Stimulated activated CD8-positive, alpha-beta memory T cell treated with anti-CD3 and anti-CD28 coated beads, Interleukin-7, amount 100 ng/mL, for 48 hours (primary cell): Measurements from ENCODE around the gene NPHP4.
"Not testable (repeated sequence)": the region's sequence is repeated elsewhere in the genome, so short reads cannot be mapped to it uniquely, and the experiment has no call there.

Experiments used
- DNase-seq, 2 donors: peaks; one replicate each; pipeline ENCODE4 v3.0.0-alpha.2; 2020; ENCODE audit warnings: low read depth in 1 of 2; ENCODE audit errors: extremely low read depth in 1 of 2

Gene NPHP4

DNA sequence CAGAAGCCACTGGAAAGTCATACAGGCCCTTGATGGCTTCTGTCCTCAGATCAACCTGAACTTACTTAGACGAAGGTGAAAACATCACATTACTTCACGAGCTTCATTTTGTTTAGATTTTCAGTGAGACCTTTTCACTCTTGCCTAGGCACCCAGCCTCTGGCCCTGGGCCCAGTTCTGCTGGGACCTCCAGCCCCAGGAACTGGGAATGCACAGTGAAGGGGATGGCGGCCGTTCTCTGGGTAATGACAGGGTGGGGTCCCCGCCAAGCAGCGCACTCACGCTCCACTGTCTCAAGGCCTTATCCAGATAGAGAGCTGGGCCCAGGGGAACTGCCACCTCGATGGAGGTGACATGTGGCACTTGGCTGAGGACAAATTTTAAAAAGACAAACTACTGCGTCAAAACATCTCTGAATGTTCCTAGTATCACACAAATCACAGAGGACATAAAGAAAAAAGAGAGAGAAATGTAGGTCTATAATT is 54.8 kb downstream of the NPHP4 start:
- DNase-seq = no peak

GRCh38 chr1:5936621-5937372 is 55.4 kb downstream of the NPHP4 start:
- no peak for DNase-seq

DNA sequence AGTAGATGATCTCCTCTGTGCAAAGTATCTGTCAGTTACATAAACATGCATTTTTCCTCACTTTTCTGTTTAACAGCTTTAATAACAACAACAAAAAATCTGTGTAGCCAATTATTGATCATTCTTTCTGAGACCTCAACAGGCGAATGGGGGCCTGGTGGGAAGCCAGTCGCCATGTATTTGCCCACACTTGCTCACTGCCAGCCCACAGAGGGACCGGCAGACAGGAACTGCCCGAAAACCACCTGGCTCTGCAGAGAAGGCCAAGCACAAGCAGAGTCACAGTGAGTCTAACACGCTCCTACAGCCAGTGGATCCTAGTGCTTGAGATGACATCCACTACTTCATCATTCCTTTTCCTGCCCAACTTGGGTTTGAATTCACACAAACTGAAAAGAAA is 56.1 kb downstream of the NPHP4 start:
- DNase-seq = no peak

DNA sequence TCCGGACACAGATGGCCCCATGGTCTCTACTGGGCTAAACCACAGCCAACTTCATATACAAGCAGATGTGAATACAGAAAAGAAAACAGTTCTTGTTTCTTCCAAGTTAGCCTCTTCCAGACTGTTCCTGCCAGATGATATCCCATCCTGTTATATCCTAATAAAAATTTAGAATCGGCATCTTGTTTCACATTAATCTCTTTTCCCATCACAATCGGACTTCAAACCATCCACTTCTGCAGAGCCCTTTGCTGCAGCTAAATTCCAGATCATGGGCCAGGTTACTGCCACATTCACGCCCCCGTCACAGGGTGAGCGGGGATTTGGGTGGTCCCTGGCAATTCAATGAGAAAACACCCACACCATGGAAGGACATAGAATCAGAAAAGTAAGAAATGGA is 57.2 kb downstream of the NPHP4 start:
- DNase-seq = no peak

DNA sequence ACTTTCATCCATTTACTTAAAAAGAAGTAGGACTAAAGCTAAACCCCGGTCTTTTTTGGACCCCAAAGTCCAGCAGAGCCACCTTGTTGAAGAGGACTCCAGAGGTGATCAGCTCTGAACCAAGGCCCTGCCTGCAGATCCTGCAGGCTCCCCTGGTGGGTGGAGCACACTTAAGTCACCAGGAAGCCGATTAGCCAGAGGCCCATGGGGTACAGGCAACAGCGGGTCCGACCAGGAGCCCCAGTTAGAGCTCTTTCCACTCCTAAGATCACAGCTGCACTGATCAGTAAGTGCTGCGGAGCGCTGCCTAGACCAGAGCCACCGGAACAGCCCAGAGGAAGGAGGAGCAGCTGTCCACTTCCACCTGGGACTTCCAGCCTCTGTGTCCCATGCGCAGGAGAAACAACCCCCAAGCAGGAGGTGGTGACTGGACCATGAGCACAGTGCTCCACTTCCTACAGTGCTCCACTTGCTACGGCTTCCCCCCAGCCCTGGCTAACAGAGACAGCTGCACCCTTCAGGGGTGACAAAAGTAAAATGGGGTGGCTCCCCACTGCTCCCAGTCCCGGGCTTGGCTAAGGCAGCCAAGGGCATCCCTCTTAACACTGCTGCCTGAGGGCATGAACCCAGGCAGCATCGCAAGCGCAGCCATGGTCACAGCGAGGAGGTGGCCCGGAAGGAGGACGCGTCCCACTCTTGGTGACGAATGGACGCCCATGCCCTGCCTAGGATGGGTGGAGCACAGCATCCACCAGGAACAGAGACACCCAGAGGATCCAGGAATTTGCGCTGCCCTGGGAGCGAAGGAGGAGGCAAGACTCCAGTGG is 58.0 kb downstream of the NPHP4 start:
- no peak for DNase-seq

DNA sequence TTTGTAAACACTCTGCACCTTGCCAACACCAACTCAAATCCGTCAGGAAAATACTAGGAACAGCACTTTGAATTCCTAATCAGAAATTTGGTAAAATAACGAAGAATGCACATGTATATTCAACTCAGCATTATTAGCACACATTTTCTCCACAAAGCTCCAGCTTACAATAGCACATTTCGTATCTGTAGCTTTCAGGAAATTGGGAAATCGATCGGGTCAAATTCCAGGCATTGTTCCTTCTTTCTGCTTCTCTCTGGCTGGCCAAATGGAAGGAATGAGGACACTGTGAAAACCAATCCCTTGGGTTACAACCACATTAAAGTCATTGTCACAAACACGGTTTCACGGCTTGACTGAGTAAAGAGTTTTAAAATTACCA is 58.6 kb downstream of the NPHP4 start:
- DNase-seq = no peak

DNA sequence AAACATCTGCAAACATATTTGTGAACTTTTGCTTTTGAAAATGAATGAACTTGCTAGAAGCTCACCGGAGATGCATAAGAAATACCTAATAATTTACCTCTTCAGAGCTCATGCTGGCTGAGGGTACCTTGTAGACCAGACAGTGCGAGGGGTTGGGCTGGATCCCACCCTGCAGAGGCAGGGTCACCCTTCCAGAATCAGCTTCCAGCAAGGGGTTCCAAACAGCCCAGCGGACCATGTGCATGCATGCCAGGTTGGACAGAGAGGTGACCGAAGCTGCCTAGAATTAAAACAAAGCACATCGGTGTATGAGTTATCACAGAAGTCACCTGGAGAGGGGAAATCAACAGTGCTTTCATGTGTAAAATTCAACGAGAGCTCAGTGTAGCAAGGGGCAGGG is 59.2 kb downstream of the NPHP4 start:
- DNase-seq = no peak

DNA sequence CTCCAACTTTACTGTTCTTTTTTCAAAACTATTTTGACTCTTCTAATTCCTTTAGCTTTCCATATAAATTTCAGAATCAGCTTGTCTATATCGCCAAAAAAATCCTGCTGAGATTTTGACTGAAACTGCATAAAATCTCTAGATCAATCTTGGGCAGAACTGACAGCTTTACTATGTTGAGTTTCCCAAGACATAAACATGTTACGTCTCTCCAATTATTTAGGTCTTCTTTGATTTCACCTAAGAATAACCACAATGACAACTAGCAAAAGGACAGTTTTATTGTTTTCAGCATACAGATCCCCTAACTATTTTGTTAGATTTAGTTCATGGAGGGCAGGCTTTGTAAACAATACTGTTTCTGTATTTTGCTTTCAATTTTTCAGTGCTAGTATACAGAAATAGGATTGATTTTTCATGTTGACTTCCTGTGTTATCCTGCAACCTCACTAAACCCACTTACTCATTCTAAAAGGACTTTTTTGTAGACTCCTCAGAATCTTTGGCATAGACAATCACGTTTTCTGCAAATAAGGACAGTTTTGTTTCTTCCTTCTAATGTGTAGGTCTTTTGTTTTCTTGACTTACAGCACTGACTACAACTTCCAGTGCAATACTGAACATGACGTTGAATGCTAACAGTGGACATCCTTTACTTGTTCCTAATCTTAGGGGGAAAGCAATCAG is 63.4 kb downstream of the NPHP4 start:
- no peak for DNase-seq

GRCh38 chr1:5927506-5928370 is 64.5 kb downstream of the NPHP4 start:
- no peak for DNase-seq

GRCh38 chr1:5926686-5927435 is 65.4 kb downstream of the NPHP4 start:
- no peak for DNase-seq

DNA sequence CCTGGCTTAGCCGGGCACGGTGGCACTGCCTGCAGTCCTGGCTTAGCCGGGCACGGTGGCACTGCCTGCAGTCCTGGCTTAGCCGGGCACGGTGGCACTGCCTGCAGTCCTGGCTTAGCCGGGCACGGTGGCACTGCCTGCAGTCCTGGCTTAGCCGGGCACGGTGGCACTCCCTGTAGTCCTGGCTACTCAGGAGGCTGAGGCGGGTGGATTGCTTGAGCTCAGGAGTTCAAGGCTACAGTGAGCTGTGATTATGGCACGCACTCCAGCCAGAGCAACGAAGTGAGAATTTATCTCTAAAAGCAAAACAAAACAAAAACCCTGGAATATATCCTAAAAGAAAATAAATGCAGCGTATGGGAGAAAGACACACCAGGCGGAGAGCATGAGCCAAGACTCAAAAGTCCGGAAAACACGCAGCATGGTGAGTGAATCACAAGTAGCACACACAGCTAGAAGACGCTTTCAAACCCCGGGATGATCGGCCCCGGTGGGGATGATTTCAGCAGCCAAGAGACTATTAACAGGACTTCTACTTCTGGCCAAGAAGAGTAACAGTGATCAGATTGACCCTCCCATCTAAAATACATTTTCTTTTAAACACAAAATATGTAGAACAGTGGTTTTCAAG is 69.4 kb downstream of the NPHP4 start:
- not testable (repeated sequence) for DNase-seq

- no peak for DNase-seq
Measured at GRCh38 chr1:5921671-5922070, 70.6 kb downstream of the NPHP4 start.

GRCh38 chr1:5921129-5921528 is 71.1 kb downstream of the NPHP4 start:
- no peak for DNase-seq

DNA sequence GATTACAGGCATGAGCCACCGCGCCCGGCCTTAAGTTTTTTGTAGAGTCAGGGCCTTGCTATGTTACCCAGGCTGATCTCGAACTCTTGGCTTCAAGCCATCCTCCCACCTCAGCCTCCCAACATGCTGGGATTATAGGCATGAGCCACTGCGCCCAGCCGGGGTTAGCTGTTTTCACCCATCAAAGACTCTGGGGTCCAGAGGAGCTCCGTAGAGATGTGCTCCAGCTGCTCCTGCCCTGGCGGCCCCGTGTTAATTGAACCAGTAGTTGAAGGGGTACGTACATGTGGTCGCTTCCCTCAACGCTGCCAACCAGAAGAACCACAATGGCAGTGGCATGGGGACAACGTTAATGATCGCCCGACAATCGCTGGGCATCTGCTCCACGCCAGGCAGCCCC is 72.0 kb downstream of the NPHP4 start:
- DNase-seq = no peak

DNA sequence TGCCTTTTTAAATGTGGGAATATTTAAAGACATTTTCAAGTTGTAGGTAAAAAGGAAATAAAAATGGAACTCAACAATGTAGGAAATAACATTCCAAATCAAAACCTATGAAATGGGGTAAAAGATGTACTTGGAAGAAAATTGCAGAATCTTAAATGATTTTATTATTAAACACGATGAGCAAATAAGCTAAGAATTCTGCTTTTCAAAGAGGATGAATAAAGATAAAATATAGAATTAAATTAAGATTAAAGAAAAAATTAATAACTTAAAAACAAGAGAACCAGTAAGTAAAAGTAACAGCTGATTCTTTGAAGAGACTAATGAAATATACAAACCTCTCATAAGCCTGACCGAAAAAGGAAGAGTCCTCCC is 74.0 kb downstream of the NPHP4 start:
- no peak for DNase-seq

DNA sequence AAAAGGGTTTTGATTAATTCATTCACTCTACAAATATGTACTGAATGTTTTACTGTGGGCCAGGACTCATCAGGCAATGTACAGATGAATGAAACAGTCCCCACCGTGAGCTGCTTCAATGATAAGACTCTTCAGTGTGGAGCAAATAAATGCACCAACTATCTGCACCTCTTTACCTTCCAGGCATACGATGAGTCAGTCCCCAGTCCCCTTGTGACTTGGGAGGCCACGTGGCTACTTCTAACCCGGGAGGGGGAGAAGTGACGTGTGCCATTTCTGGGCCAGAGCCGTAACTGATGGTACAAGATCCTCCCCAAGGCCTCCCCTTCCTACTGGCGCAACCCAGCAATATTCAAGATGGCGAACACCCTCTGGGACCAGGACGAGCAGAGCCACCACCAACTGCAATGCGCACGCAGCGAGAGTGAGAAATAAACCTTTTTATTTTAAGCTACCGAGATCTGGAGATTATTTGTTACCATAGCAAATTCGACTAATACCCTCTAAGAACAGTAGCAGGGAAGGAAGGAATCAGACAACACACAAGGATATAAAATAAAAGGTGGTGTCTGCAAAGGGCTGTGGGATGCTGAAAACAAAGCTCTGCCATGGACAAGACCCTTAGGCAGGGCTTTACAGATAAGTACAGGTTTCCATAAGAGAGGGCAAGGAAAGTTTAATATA is 74.5 kb downstream of the NPHP4 start:
- DNase-seq = no peak

- DNase-seq = no peak
Measured at GRCh38 chr1:5917281-5917590, 75.0 kb downstream of the NPHP4 start.

GRCh38 chr1:5916572-5917280 is 75.5 kb downstream of the NPHP4 start:
- DNase-seq = no peak
